ENCODE results near the gene ANO9.

ANO9 gene

GRCh38 chr11:385594-386351, 56.0 kb downstream of the ANO9 start:
- no peak for DNase-seq (ENCODE audit: low read depth, low spot score)

GRCh38 chr11:384511-384910, 57.3 kb downstream of the ANO9 start:
- DNase-seq (ENCODE audit: low read depth, low spot score) = no peak

- DNase-seq (ENCODE audit: low read depth, low spot score) = no peak
These were observed 58.4 kb downstream of the ANO9 start for GRCh38 chr11:383431-383830.

- DNase-seq (ENCODE audit: low read depth, low spot score) = no peak
These were observed 59.7 kb downstream of the ANO9 start for GRCh38 chr11:382081-382629.

- no peak for DNase-seq (ENCODE audit: low read depth, low spot score)
These were observed 60.2 kb downstream of the ANO9 start for GRCh38 chr11:381501-382072.

- no peak for DNase-seq (ENCODE audit: low read depth, low spot score)
These were observed 60.8 kb downstream of the ANO9 start for GRCh38 chr11:380996-381395.

- no peak for DNase-seq (ENCODE audit: low read depth, low spot score)
These were observed 61.3 kb downstream of the ANO9 start for GRCh38 chr11:380491-380890.

GRCh38 chr11:380095-380480, 61.7 kb downstream of the ANO9 start:
- DNase-seq (ENCODE audit: low read depth, low spot score) = no peak

- DNase-seq (ENCODE audit: low read depth, low spot score) = no peak
These were observed 62.4 kb downstream of the ANO9 start for GRCh38 chr11:379205-380094.

- DNase-seq (ENCODE audit: low read depth, low spot score) = no peak
These were observed 63.8 kb downstream of the ANO9 start for GRCh38 chr11:377883-378500.

- DNase-seq (ENCODE audit: low read depth, low spot score) = no peak
These were observed 64.5 kb downstream of the ANO9 start for GRCh38 chr11:377174-377865.

- no peak for DNase-seq (ENCODE audit: low read depth, low spot score)
These were observed 65.2 kb downstream of the ANO9 start for GRCh38 chr11:376531-377173.

GRCh38 chr11:375065-376025, 66.5 kb downstream of the ANO9 start:
- no peak for DNase-seq (ENCODE audit: low read depth, low spot score)

- DNase-seq (ENCODE audit: low read depth, low spot score) = peak; percentile 44
These were observed 67.9 kb downstream of the ANO9 start for GRCh38 chr11:373716-374551.

GRCh38 chr11:372809-373715, 68.7 kb downstream of the ANO9 start:
- DNase-seq (ENCODE audit: low read depth, low spot score) = no peak

- no peak for DNase-seq (ENCODE audit: low read depth, low spot score)
These were observed 69.9 kb downstream of the ANO9 start for GRCh38 chr11:371716-372590.

GRCh38 chr11:371051-371450, 70.8 kb downstream of the ANO9 start:
- DNase-seq (ENCODE audit: low read depth, low spot score) = no peak

All from astrocyte of the hippocampus (primary cell).